Omental fat pad (tissue), 4 donors: ENCODE results near the gene AADACL4. TPM values are rescaled to one million over a fixed set of nuclear protein-coding genes. Genes with fewer than 3 reads are reported as not detected.
A peak's percentile ranks its signal among the peaks of the same experiment; 100 is the strongest.
"Not testable (repeated sequence)": the region's sequence is repeated elsewhere in the genome, so short reads cannot be mapped to it uniquely, and the experiment has no call there.

ENCODE experiments used
- ATAC-seq: fragments of 150-250 bp; one replicate; pipeline ENCODE4 v1.9.1; 2016; ENCODE audit warnings: mild to moderate bottlenecking, moderate library complexity; ENCODE audit not compliant: low FRiP score
- DNase-seq: peaks from one replicate; pipeline ENCODE4 v3.0.0-alpha.2; 2019; ENCODE audit warnings: low spot score
- total RNA-seq, 4 donors: library from RNA; depleted of rRNA; stranded (reverse); fragments of >200 nt; gene quantifications; one replicate each; pipeline ENCODE4 v1.1.0, GENCODE V29; 2016
- TF ChIP-seq, protein P1 (sequence below), 3 donors: fragments of 450-650 bp; IDR thresholded peaks; one replicate each; pipeline ENCODE4 v1.5.1; 2016 to 2017; ENCODE audit warnings: antibody characterized with exemption in 3 of 3, mild to moderate bottlenecking in 3 of 3, moderate library complexity in 2 of 3

The AADACL4 gene
- total RNA-seq, 4 donors from 2014 or later: 0.28 TPM; not detected in 3

DNA sequence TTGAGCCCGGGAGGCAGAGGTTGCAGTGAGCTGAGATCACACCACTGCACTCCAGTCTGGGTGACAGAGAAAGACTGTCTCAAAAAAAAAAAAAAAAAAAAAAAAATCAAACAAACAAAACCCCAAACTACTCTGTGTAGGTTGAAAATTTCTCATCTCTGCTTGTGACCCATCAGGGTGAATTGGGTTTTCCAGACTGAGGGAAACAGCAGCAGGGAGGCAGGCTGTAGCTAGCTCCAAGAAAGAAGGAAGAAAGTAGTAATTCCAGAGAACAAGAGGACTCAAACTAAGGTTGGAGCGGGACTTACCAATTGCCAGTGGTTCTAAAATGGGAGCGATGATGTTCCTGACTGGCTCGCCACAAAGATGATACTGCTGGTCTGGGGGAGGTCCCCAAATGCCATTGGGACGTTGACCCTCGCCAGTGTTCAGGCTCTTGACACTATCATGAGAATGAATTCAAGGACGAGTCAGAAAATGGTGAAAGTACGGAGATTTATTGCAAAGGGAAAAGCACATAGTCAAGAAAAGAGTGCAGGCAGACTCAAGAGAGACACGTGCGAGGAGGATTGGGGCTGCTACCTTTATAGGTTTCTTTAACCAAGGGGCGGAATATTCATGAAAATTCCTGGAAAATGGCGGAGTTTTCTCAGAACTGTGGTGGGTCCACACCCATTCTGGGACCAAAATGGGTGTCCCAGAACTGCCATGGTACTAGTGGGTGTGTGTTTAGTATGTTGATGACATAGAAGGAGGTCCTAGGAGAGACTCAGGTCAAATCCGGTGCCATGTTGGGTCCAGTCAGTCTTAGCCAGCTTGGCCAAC is 13.4 kb downstream of the AADACL4 start:
- TF ChIP-seq, protein P1, sequence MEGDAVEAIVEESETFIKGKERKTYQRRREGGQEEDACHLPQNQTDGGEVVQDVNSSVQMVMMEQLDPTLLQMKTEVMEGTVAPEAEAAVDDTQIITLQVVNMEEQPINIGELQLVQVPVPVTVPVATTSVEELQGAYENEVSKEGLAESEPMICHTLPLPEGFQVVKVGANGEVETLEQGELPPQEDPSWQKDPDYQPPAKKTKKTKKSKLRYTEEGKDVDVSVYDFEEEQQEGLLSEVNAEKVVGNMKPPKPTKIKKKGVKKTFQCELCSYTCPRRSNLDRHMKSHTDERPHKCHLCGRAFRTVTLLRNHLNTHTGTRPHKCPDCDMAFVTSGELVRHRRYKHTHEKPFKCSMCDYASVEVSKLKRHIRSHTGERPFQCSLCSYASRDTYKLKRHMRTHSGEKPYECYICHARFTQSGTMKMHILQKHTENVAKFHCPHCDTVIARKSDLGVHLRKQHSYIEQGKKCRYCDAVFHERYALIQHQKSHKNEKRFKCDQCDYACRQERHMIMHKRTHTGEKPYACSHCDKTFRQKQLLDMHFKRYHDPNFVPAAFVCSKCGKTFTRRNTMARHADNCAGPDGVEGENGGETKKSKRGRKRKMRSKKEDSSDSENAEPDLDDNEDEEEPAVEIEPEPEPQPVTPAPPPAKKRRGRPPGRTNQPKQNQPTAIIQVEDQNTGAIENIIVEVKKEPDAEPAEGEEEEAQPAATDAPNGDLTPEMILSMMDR (IDR thresholded peaks at IDR 0.05): no peak
- ATAC-seq (no peak), DNase-seq (no peak)

DNA sequence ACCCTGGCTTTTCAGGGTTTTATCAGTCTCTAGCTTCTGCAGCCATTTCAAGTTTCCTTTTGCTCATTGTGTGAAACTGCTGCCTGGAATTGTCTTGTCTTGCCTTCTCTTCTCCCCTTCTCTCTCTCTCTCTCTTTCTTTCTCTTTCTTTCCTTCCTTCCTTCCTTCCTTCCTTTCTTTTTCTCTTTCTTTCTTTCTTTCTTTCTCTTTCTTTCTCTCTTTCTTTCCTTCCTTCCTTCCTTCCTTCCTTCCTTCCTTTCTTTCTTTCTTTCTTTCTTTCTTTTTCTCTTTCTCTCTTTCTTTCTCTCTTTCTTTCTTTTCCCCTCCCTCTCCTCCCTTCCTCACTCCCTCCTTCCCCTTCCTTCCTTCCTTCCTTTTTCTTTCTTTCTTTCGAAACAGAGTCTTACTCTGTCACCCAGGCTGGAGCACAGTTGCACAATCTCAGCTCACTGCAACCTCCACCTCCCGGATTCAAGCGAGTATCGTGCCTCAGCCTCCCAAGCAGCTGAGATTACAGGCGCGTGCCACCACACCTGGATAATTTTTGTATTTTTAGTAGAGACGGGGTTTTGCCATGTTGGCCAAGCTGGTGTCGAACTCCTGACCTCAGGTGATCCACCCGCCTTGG is 14.1 kb downstream of the AADACL4 start:
- not testable (repeated sequence) for ATAC-seq

DNA sequence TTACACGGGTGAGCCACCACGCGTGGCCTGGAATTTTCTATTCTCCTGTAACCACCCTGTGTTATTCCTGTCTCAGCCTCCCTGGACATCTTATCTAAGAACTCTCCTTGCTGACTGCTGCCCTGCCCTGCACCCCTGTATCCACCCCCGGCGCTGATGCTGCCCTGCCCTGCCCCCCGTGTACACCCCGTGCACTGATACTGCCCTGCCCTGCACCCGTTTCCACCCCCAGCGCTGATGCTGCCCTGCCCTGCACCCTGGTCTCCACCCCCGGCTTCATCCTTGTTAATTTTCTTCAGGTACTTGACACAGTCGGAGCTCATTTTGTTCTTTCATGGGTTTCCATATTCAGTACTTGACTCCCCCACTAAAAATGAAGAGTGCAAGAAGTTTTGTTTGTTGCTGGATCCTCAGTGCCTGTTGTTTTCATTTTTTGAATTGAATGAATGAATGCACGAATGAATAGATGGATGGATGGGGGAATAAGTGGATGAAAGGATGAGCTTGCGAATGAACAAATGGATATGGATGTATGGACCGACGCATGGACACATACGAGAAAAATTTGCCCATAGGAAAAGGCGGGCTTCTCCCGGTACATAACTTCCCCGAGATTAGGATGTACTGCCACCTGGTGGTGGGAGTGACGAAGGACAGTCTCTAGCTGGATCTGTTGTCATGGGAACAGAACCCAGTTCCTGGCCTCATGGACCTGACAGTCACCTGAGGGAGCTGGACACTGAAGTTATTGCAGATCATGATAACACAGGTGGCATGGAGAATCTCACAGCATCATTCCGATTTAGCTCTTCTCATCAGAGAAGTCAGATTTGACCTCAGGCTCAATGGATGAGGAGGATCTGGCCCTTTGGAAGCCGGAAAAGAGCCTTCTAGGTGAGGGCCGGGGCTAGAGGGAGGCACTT is 14.9 kb downstream of the AADACL4 start:
- peak; percentile 73 for DNase-seq
- ATAC-seq: peak; percentile 77
- TF ChIP-seq, protein P1 (IDR thresholded peaks at IDR 0.05): peak in 2 of 3 donors; percentile 67 to 84

More for the DNA sequence above, 14.1 kb downstream of the AADACL4 start:
- DNase-seq: not testable (repeated sequence)

DNA sequence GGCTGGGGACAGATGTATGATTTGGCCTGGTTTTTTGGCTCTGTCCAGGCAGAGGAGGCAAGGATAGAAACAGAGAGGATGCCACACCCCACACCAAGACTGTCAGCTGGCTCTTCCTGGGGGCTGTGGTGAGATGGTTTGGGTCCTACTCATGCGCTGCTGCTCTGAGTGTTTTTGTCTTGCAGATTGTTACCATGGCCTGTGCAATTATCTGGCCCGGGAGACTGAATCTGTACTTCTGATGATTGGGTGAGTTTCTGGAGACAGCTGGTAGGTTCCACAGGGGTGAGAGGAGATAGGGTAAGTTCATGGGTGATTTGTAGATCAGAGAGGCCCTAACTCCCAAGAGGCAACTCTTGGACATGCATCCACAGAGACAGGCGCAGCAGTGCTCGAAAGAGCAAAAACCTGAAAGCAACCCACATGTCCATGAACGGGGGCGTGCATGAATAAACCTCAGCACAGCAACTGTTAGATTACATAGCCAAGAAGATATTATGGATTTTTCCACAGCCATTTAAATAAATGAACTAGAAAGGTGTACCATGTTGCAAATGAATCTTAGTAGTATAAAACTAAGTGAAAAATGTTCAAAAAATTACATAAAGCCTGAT is 17.8 kb downstream of the AADACL4 start:
- DNase-seq (no peak), ATAC-seq (no peak)
- TF ChIP-seq, protein P1 (IDR thresholded peaks at IDR 0.05): no peak

DNA sequence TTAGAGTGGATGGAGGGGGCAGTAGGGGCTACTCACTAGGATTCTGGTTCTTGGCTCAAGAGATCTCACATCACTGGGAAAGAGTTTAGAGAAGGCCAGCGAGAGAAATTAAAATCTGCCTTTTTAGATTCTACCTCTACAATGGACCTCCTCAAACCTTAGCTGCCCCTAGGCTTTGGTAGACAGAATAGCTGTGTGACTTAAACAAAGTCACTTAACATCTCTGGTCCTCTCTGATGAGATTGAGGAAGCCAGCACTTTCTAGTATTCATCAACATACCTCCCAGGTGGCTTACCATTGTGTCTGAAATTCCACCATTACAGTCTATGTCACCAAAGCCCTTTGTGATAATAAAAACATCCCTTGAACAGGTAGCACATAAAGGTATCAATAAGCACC is 18.7 kb downstream of the AADACL4 start:
- ATAC-seq: no peak
- TF ChIP-seq, protein P1 (IDR thresholded peaks at IDR 0.05): no peak
- DNase-seq: no peak

DNA sequence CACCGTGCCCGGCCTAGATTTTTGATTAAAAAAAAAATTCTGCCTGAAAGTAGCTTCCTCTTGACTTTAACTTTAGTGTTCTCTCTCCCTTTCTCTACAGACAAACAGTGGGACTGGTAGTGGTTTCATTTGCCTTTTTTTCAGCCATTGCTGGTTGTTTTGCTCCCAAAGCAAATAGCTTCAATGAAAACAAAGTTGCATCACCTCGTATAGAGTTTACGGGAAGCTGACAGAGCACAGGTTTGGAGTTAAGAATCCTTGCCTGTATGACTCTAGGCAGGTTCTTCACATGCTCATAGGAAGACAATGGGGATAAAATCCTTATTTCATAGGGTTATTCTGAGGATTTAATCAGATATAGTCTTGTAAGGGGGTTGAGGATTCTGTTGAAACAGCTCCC is 21.6 kb downstream of the AADACL4 start:
- DNase-seq: no peak
- ATAC-seq: no peak
- TF ChIP-seq, protein P1 (IDR thresholded peaks at IDR 0.05): no peak
